ENCODE results near the gene ZW10. TPM values are rescaled to one million over a fixed set of nuclear protein-coding genes. Genes with fewer than 3 reads are reported as not detected.

Gene ZW10
- total RNA-seq, 1 experiment from 2014 or later: 18.9 TPM

- Mint-ChIP-seq H3K27me3 (ENCODE audit: low read depth) (no peaks in the 10 kb centered on the region), H3K4me1 (peaks cover 11% of the 10 kb centered on the region), H3K27ac (no peak overlapping the region), H3K36me3 (peaks cover 72% of the 10 kb centered on the region), H3K9me3 (no peaks in the 10 kb centered on the region), H3K4me3 (no peak overlapping the region)
- no peak for TF ChIP-seq ZNF532 (CRISPR knock-in tag; IDR thresholded peaks at IDR 0.05; ENCODE audit: borderline replicate concordance)
- no peak for TF ChIP-seq RORB (CRISPR knock-in tag; IDR thresholded peaks at IDR 0.05)
- TF ChIP-seq NR2C2 (CRISPR knock-in tag; IDR thresholded peaks at IDR 0.05): no peak
- TF ChIP-seq JUN (CRISPR knock-in tag; IDR thresholded peaks at IDR 0.05): no peak
- no peak for TF ChIP-seq ZNF121 (CRISPR knock-in tag; IDR thresholded peaks at IDR 0.05)
- TF ChIP-seq GABPB1 (CRISPR knock-in tag; IDR thresholded peaks at IDR 0.05): no peak
- TF ChIP-seq SMAD3 (CRISPR knock-in tag; IDR thresholded peaks at IDR 0.05; ENCODE audit: borderline replicate concordance): no peak
- TF ChIP-seq ZNF423 (CRISPR knock-in tag; IDR thresholded peaks at IDR 0.05): no peak
- TF ChIP-seq TEAD4 (CRISPR knock-in tag; IDR thresholded peaks at IDR 0.05): no peak
- TF ChIP-seq, protein P1, sequence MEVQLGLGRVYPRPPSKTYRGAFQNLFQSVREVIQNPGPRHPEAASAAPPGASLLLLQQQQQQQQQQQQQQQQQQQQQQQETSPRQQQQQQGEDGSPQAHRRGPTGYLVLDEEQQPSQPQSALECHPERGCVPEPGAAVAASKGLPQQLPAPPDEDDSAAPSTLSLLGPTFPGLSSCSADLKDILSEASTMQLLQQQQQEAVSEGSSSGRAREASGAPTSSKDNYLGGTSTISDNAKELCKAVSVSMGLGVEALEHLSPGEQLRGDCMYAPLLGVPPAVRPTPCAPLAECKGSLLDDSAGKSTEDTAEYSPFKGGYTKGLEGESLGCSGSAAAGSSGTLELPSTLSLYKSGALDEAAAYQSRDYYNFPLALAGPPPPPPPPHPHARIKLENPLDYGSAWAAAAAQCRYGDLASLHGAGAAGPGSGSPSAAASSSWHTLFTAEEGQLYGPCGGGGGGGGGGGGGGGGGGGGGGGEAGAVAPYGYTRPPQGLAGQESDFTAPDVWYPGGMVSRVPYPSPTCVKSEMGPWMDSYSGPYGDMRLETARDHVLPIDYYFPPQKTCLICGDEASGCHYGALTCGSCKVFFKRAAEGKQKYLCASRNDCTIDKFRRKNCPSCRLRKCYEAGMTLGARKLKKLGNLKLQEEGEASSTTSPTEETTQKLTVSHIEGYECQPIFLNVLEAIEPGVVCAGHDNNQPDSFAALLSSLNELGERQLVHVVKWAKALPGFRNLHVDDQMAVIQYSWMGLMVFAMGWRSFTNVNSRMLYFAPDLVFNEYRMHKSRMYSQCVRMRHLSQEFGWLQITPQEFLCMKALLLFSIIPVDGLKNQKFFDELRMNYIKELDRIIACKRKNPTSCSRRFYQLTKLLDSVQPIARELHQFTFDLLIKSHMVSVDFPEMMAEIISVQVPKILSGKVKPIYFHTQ (CRISPR knock-in tag; IDR thresholded peaks at IDR 0.05): no peak
- TF ChIP-seq ZNF263 (CRISPR knock-in tag; IDR thresholded peaks at IDR 0.05; ENCODE audit: low read depth): no peak
- no peak for TF ChIP-seq ZNF317 (CRISPR knock-in tag; IDR thresholded peaks at IDR 0.05; ENCODE audit: borderline replicate concordance, low read depth)
- TF ChIP-seq NFATC4 (CRISPR knock-in tag; IDR thresholded peaks at IDR 0.05): no peak
- no peak for TF ChIP-seq ETV6 (CRISPR knock-in tag; IDR thresholded peaks at IDR 0.05)
- TF ChIP-seq KAT7 (CRISPR knock-in tag; IDR thresholded peaks at IDR 0.05; ENCODE audit: borderline replicate concordance): no peak
- TF ChIP-seq CREM (CRISPR knock-in tag; IDR thresholded peaks at IDR 0.05): no peak
- ChIA-PET CTCF (interaction anchor here (1.7 kb wide), 1 partner anchor 12 kb away, joined by 5 read pairs; no protein-coding TSS in a partner anchor), POLR2A (no interaction called here)
- no peak for ATAC-seq
- no peak for DNase-seq (ENCODE audit: low spot score)
These were observed 44.9 kb upstream of the ZW10 start for GRCh38 chr11:113818426-113818825.

DNA sequence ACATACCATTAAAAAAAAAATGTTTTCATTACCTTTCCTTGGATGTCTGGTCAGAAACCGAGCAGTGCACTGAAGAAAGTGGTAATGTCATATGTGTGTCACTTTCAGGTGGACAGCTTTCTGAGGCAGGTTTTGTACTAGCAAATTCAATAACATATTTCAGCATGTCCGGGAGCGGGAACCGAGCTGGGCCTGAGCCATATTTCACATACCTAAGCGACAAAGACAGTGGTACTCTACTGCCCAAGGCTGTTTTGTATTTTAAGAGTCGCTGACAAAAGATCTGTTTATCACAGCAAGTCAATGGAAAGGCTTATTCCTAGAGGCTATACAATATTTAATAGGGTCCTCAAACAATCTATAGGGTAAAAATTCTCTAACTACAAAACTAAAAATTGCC is 44.1 kb upstream of the ZW10 start:
- Mint-ChIP-seq H3K27me3 (ENCODE audit: low read depth) (no peaks in the 10 kb centered on the region), H3K4me1 (peaks cover 11% of the 10 kb centered on the region), H3K9me3 (no peaks in the 10 kb centered on the region), H3K36me3 (peaks cover 74% of the 10 kb centered on the region), H3K27ac (no peak overlapping the region), H3K4me3 (no peak overlapping the region)
- ChIA-PET CTCF (interaction anchor here (1.7 kb wide), 1 partner anchor 11 kb away, joined by 5 read pairs; no protein-coding TSS in a partner anchor), POLR2A (no interaction called here)
- no peak for DNase-seq (ENCODE audit: low spot score)
- ATAC-seq: no peak
- TF ChIP-seq, protein P2, sequence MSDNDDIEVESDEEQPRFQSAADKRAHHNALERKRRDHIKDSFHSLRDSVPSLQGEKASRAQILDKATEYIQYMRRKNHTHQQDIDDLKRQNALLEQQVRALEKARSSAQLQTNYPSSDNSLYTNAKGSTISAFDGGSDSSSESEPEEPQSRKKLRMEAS (CRISPR knock-in tag; IDR thresholded peaks at IDR 0.05): no peak
- no peak for TF ChIP-seq HMGA2 (CRISPR knock-in tag; IDR thresholded peaks at IDR 0.05)
- no peak for TF ChIP-seq NR2C2 (CRISPR knock-in tag; IDR thresholded peaks at IDR 0.05)
- no peak for TF ChIP-seq AFF4 (CRISPR knock-in tag; IDR thresholded peaks at IDR 0.05; ENCODE audit: borderline replicate concordance)
- TF ChIP-seq ATF3 (CRISPR knock-in tag; conservative IDR thresholded peaks at IDR 0.05): no peak
- no peak for TF ChIP-seq MXD4 (CRISPR knock-in tag; IDR thresholded peaks at IDR 0.05; ENCODE audit: borderline replicate concordance)
- no peak for TF ChIP-seq CREM (CRISPR knock-in tag; IDR thresholded peaks at IDR 0.05)
- TF ChIP-seq, protein P3, sequence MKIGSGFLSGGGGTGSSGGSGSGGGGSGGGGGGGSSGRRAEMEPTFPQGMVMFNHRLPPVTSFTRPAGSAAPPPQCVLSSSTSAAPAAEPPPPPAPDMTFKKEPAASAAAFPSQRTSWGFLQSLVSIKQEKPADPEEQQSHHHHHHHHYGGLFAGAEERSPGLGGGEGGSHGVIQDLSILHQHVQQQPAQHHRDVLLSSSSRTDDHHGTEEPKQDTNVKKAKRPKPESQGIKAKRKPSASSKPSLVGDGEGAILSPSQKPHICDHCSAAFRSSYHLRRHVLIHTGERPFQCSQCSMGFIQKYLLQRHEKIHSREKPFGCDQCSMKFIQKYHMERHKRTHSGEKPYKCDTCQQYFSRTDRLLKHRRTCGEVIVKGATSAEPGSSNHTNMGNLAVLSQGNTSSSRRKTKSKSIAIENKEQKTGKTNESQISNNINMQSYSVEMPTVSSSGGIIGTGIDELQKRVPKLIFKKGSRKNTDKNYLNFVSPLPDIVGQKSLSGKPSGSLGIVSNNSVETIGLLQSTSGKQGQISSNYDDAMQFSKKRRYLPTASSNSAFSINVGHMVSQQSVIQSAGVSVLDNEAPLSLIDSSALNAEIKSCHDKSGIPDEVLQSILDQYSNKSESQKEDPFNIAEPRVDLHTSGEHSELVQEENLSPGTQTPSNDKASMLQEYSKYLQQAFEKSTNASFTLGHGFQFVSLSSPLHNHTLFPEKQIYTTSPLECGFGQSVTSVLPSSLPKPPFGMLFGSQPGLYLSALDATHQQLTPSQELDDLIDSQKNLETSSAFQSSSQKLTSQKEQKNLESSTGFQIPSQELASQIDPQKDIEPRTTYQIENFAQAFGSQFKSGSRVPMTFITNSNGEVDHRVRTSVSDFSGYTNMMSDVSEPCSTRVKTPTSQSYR (CRISPR knock-in tag; IDR thresholded peaks at IDR 0.05): no peak

Measured in WTC11 (cell line).